CD4-positive, alpha-beta T cell treated with Interleukin-10 for 1 hour (primary cell): ENCODE data around the gene CADM1.

Experiments used
- DNase-seq: peaks from one replicate; pipeline ENCODE4 v3.0.0-alpha.2; 2020

Gene CADM1

DNA sequence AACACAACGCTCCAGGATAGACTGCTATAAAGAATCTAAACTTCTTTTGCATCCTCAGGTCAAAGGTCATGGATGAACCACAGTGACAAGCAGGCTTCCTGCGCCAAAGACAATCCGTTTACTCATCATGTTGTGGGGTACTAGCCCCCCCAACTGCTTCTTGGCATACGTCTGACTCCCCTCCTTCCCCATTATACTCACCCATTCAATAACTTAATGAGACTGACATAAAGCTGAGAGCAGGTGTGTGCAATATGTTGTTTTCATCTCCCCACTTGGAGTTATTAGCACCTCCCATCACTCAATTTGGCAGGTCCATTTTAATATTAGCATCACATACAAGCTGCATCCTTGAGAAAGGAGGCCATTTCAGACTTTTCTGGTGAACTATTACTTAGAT lies 157.1 kb downstream of the CADM1 start:
- DNase-seq: no peak

DNA sequence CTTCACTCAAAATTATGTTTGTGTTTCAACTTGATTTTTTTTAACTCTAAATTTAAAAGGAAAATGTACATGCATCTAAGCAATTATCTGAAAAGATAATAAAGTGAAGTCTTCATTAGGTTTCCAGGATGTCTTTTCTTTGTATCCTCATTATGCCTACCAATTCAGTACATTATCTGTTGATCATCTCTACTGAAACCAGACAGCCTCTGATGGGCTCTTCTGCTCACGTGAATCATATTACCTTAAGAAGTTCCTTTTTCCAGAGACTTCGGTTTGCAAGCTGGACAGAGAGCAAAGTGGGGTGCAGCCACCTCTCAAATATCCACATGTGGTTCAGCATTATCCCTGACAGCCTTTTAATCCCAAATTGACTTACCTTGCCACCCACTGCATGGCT lies 158.4 kb downstream of the CADM1 start:
- DNase-seq: no peak

DNA sequence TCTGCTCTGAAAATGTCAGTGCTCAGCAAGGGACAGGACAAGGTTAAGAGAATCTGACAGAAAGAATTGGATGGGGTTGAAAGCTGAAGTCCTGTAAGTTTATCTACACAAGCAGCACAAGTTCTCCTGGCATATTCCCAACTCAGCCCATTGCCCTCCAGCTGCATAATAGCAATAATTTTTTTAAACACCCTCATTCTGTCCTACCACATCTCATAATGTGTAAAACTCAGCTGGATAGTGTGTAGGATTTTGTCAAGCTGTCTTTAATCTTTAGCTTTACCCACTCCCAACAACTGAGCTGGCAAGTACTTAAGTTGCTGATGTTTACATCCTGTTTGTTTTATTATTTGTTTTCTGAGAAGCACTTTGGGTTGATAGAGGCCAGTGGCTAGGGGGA lies 158.9 kb downstream of the CADM1 start:
- DNase-seq: no peak

DNA sequence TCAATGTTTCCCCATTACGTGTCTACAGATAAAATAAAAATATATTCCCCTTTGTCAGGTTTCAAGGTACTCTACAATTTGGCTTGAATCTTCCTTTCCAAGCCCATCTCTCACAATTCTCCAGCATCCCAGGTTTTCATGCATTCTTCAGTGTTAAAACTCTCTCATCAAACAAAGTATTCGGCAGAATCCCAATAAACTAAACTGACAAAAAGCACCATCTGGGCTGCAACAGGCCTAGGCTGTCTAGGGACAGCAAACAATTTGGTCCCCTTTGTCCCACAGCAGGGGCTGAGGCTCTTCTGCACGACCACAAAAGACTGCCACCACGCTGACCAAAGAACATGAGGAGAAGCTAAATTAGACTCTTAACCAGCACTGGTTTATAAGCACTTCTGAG lies 159.4 kb downstream of the CADM1 start:
- no peak for DNase-seq

DNA sequence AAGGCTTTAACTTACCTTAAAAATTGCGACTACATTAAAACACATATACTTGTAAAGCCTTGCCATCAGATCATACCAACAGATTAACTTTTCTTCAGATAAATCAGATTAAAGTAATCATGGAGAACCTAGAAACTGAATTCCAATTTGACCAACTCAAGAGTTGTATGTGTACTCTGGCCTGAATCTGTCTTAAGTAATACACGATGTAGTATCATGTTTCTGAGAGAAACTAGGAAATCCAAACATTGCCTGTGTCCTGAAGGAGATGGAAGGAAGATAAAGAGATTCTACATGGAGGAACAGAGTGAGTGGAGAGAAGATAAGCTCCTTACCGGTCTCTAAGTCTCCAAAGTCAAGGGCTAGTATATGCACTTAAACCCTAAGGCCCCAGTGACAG lies 162.1 kb downstream of the CADM1 start:
- DNase-seq: no peak

DNA sequence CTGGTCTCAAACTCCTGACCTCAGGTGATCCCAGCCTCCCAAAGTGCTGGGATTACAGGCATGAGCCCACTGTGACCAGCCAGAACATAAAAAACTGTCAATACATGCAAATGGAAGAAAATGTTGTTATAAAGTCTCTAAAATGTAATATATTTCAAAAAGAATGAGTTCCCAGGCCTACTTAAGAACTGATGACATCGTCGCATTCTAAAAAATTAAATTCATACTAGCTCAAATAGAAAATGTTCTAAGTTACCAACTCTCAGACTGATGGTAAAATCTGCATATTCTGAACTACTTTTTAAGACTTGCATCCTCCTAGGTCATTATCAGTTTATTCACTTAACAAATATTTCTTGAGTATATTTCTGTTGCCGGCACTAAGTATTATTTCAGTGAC lies 163.3 kb downstream of the CADM1 start:
- no peak for DNase-seq

DNA sequence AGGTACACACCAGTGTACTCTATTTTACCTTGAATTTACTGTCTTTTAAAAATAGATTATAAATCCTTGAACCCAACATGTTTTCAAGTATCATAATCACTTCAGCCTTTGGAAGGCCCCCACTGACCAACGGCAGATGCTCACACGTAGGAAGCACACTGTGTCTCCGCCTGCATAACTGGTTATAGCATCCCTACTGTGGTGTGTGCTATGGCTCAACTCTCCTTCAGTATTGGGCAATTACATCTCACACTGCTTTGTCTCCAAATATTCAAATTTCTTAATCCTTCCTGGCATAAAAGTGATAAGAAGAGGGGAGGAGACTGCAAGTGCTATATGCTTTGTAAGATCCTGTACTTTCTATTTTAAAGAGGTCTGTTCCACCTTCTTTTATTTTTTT lies 165.7 kb downstream of the CADM1 start:
- DNase-seq: no peak

DNA sequence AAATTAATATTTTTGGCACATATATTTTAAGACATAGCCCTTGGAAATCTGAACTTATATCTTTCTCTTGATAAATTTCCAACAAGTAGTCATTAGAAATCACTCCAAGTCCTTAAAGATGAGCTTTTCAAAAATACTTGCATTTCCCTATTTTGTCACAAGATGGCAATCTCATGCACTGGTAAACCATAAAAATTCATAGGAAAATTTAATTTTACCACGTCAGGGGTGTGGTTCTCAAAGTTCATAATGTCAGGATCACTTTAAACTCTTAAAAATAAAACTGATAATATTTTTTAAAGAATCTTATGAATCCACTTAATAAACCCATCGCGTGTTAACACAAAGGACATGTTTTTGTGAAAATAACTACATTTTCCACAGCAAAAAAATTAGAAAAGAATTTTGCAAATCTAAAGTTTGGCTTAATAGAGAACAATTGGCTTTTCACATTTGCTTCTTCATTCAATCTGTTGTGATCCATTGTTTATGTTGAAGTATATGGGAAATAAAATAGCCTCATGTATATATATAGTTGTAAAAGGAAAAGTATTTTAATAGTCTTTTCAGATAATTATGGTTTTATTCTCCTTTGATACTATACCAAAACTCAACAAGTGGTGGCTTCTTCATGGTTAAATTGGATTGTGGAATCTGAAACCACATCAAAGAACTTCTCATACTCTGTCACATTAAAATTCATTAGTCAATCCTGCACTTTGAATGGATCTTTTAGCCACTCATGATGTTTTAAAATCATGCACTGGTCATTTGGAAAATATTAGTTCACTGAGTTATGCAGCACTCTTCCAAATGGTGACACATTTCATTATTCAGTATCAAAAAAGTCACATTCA lies 169.1 kb downstream of the CADM1 start:
- DNase-seq: peak; percentile 25

DNA sequence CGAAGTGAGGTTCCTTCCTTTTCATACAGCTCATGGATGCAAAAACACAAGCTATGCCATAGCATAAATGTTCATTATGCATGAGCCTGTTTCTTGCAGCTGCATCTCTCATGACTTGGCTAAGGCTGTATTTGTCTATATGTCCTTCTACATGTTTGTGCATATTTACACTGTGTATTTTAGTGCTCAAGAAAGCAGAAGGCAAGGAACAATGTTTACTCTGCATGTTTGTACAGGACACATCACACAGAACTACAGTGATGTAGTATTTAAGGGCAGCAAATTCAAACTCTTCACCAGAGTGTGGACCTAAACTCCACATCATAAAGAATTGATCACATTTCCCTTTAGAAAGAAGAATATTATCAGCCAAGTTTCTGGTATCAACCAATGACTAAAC lies 170.3 kb downstream of the CADM1 start:
- no peak for DNase-seq

DNA sequence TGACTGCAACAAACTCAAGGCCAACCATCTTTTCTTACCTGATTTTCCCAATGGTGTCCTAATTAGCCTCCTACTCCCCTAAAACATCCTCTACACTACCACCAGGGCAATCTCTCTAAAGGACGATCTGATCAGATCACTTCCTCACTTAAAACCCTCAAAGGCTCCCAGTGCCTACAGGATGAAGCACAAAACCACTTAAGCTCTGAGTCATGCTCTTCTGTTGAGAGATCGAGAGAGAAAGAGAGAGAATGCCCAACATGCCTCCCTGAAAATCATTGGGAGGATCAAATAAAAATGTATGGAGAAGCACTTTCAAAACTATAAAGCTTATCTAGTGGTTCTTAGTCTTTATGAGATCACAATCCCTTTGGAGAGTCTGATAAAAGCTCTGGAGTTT lies 171.1 kb downstream of the CADM1 start:
- DNase-seq: no peak

DNA sequence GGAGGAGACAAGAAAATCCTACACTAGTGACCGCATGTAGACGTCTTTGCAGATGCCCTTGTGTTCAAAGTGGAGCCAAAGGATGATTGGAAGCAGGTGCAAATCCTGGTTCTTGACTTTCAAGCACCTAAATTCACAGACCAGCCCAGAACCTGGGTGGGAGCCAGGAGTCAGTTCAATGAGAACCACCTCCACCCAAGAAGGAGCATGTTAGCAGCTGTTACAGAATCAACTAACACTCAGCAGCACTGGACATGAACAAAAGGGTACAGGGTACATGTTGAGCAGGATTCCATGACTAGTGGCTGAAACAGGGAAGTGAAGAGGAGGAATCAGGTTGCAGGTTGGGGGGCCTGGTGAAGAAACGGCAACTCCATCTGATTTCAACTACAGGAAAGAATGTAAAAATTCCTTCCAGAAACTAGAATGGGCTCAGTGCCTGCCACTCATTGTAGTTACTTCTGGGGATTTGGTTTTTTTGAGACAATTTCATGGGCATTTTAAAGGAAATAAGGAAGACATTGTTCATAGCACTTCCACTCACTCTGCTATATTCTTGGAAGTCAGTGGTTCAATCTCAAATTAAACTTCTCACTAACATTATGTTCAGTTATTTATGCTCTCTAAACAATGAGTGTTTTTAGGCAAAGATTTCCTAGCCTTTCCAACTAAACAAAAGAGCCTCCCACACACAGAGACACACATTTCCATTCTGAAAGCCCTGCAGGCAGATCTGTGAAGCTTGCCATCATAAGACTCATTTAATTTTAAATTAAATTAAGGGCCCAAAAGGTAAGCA lies 173.3 kb downstream of the CADM1 start:
- no peak for DNase-seq

DNA sequence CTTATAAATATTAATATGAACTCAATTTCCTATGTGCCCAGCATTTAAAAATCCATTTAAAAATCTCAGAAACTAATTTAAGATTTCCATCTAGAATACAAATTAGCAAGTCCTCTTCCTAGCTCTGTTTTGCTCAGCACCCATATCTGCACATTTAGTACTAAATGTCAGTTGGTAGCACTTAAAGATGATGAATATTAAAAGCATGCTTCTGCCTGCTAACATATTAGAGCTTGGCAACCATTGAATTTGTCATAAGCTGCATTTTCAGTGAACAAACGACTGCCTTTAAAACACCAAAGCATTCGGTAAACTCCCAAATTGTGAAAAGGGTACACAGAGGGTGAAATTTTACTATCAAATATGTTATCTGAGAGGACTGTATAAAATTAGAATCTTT lies 177.7 kb downstream of the CADM1 start:
- no peak for DNase-seq

DNA sequence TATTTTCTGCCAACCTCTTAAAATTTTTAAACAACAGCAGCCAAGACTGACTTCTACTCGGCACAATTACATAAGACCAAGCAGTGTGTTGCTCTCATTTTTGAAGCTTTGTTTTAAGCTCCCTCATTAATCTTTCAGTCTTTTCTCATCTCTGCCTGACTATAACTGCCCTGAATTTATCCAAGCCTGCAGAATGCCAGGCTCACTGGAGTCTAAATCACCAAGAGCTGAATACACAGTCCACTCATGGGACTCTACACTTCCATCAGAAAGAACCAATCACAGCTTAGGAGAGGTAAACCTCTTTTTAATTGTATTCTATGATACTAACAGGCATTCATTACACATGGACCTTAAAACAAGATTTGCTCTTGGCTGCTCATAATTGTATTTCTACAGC lies 178.7 kb downstream of the CADM1 start:
- DNase-seq: no peak

DNA sequence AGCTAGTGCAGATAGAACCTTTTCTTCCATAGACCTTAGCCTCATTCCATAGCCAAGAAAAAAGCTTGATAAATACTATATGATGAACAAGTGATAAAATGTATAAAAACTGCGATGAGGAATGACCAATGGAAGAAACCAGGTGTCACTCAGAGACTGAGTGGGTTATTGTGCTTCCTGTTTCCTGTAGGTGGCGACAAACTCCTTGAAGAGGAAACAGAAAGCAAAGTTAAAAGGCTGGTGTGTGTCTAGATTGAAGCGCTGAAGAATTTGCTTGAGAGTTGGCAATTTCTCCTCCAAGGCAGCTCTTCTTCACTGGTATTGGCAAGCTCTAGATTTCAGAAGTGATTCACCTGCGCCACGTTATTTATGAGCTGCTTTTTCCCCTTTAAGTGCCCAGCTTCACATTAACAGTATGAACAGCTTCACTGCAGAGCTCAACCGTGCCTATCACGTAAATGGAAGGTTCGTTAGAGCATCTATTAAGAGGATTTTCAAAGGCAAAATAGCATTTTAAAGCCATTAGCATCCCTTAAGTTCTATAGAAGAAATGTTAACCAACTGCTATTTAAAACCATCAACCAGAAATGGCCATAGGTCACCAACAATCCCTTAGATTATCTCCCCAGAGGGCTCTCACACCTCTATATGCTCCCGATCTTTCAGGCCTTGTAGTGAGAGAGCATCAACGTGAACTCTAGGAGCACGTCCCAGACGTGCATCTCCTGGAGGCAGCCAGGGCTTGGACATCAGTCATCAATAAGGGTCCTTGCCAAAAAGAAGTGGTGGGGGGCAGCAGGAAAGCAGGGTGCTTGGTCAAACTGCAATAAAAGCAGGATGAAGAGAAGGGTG lies 179.4 kb downstream of the CADM1 start:
- DNase-seq: peak; percentile 54

DNA sequence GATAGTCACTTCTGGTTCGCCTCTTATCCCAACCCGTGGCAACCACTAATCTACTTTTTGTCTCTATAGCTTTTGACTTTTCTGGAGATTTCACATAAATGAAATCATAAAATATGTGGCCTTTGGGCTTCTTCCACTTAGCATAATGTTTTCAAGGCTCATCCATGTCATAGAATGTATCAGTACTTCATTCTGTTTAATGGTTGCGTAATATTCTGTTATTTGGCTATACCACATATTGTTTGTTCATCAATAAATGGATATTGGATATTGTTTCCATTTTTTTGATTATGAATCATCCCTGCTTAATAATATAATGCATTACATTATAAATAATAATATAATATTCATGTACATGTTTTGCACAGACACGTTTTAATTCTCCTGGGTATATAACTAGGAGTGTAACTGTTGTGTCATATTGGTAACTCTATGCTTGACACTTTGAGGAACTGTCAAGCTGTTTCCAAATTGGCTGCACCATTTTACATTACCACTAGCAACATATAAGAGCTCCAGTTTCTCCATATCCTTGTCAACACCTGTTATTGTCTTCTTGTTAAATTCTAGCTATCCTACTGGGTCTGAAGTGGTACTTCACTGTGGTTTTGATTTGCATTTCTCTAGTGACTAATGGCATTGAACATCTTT lies 181.5 kb downstream of the CADM1 start:
- DNase-seq: no peak

DNA sequence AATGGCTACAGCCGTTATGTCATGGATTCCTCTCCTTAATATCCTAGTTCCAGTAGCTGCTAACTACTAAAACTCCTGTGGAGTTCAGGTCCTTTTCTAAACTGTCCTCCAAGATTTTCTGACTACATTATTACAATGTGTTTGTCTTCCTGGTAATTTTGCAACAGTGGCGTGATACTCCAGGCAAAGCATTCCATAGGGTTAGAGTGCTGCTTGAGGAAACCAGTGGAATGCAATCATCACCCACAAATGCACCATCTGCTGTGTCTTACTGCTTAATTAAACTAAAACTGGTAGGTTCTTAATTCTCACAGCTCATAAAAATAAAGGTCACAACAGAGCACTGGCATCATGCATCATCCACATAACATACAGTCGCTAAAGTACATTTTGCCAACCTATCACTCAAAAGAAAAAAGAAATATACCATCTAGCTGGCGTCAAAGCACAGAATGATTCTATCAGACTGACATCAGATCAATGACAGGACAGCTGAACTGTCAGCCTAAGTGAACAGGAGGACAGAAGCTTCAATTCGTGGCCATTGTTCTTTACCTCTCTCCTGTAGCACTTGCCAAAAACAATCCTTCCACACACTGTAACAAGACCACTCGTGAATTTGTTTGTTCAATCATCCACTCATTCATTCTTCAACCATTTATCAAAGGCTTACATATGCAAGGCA lies 182.5 kb downstream of the CADM1 start:
- DNase-seq: no peak

DNA sequence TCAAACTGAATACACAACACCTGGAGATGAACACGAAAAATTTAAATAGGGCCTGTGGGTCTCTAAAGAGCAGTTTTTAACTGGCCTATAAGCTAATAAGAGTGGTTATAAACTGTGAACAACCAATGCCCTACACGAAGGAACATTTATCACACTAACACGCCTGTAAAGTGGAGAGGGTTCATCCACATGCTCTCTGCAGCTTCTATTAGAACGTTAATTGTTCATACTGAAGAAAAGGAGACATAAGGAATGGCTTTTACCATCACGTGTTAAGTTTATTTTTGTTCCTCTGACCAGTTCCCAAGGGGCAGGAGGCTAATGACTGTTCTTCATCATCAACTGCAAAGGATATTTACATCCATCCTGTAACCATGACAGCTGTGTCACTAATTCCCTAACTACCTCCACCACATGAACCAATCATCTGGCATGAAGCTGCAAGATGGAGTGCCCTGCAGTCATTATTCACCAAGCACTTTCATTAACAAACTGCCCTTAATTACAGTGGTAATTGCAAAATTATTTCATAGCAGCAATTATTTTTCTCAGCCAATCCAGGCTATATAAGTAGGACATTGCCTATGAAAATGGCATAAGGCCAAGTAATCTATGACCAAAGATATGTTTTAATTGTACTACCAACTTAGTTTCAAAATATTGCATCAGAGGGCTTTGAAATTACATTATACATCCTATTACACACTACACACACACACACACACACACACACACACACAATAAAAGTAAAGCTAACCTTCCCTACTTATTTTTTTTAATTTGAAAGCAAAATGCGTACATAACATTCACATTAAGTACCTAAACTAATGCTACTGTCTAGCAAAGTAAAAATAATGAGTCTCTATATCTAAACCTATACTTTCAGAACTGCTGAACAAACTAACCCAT lies 186.7 kb downstream of the CADM1 start:
- DNase-seq: no peak

DNA sequence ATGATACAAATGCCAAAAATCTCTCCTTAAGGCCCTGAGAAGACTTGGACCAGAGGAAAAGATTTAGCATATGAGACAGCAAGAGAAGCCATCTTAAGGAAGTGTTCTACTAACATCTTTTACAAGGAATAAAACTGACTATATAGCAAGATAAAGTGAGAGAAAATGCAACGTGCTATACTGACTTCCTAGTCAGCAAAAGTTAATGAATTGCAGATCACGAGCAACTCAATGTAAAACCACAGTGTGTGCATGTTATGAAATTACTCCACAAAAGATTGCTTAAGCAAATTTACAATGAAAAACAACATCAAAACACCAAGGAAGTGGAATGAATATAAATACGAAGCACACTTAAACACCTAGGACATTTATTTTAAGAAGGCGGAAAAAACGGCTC lies 187.5 kb downstream of the CADM1 start:
- no peak for DNase-seq

DNA sequence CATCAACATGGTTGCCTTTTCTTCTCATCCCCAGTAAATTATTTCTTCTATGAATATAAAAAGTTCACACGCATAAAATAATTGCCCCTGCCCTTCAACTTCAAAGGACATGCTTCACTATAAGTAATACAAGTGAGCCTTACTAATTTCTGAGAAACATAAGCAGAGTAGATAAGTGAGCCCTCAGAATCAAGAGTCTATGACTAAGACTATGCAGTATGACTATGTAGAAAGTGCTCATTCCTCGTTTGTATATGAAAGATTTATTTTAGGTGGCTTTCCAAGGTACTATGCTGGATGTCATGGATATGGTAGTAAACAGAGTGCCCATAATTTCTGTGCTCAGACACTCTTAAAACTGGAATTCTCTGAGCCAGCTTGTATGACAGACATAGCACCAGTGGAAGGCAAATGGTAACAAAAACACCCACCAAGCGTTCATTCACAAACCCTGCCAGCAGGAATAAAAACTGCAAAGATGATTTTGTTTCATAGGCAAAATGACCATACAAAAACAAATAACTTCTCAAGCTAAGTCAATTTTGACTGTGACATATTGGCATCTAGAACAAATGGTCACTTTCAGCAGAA lies 189.8 kb downstream of the CADM1 start:
- DNase-seq: no peak

DNA sequence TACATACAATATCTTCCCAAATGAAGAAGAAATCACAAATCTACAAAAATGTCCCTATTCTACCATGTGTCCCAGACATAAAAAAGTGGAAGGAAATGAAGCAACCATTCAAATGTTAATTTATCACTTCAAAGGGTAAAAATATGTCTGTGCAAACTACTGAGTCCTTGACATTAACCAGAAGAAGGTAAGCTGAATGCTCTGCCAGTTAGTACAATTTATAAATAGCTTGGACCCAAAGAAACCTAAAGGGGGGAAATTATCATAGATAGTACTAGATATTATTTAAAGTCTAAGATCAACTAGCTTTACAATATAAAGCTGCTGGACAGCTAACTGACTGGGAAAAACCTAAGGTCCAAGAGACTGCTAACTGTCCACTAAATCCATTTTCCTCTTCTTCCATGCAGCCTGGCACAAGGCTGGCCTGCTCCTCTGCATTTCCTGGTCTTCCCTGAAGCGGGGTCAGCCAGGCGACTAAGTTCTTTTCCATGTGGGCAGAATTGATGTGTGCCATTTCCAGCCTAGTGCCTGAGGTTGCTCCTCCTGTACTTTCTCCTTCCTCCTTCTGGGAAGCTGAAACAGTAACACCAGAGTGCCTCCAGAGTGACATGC lies 190.9 kb downstream of the CADM1 start:
- DNase-seq: no peak
